Thoracic aorta (tissue), 2 donors: ENCODE results near the gene ITGAE. TPM values are rescaled to one million over a fixed set of nuclear protein-coding genes. Genes with fewer than 3 reads are reported as not detected.

ENCODE experiments used
- ATAC-seq: fragments of 150-250 bp; one replicate; pipeline ENCODE4 v1.8.0; 2017; ENCODE audit warnings: low read depth; ENCODE audit not compliant: insufficient number of reproducible peaks, low FRiP score
- DNase-seq: peaks from one replicate; pipeline ENCODE4 v3.0.0-alpha.2; 2020; ENCODE audit warnings: low spot score
- H3K27ac ChIP-seq, 2 donors: fragments of 200-600 bp; sonication (generic); 1 replicate in 1 of 2; 2 replicates in 1 of 2; pipeline ENCODE4 v1.5.1; 2016; ENCODE audit warnings: mild to moderate bottlenecking in 2 of 2, moderate library complexity in 2 of 2
- H3K27me3 ChIP-seq: fragments of 200-600 bp; sonication (generic); replicated peaks from 2 replicates; pipeline ENCODE4 v1.6.0; 2016; ENCODE audit warnings: mild to moderate bottlenecking; ENCODE audit not compliant: insufficient read depth
- H3K36me3 ChIP-seq: fragments of 200-600 bp; sonication (generic); one replicate; pipeline ENCODE4 v1.5.1; 2016
- H3K4me1 ChIP-seq, 2 donors: fragments of 200-600 bp; sonication (generic); 1 replicate in 1 of 2; 2 replicates in 1 of 2; pipeline versions ENCODE4 v1.5.1 to v1.6.0; 2016; ENCODE audit warnings: low read depth in 2 of 2, mild to moderate bottlenecking in 1 of 2; ENCODE audit not compliant: control insufficient read depth in 1 of 2
- H3K4me3 ChIP-seq: fragments of 200-600 bp; sonication (generic); 2 replicates; pipeline ENCODE4 v1.5.1; 2016; ENCODE audit warnings: mild to moderate bottlenecking
- H3K9me3 ChIP-seq: fragments of 200-600 bp; sonication (generic); 2 replicates; pipeline ENCODE4 v1.5.1; 2016
- total RNA-seq, 2 donors: library from RNA; depleted of rRNA; stranded (reverse); fragments of >200 nt; gene quantifications; one replicate each; pipeline versions ENCODE4 v1.1.0 to v1.2.3, GENCODE V29; 2016
- TF ChIP-seq, protein P1 (sequence below): fragments of 200-600 bp; sonication (generic); IDR thresholded peaks from one replicate; pipeline ENCODE4 v1.5.1; 2019; ENCODE audit warnings: antibody characterized with exemption

Gene ITGAE
- total RNA-seq, 2 donors from 2014 or later, result 4.2 to 23.4 TPM

GRCh38 chr17:3691617-3692067, 109.3 kb downstream of the ITGAE start:
- H3K36me3 ChIP-seq, result no peaks in the 10 kb centered on the region
- peaks cover 6 to 16% of the 10 kb centered on the region in 2 donors for H3K4me1 ChIP-seq
- H3K9me3 ChIP-seq, result no peaks in the 10 kb centered on the region
- DNase-seq (no peak), ATAC-seq (no peak)
- no peak overlapping the region for H3K4me3 ChIP-seq
- TF ChIP-seq, protein P1, sequence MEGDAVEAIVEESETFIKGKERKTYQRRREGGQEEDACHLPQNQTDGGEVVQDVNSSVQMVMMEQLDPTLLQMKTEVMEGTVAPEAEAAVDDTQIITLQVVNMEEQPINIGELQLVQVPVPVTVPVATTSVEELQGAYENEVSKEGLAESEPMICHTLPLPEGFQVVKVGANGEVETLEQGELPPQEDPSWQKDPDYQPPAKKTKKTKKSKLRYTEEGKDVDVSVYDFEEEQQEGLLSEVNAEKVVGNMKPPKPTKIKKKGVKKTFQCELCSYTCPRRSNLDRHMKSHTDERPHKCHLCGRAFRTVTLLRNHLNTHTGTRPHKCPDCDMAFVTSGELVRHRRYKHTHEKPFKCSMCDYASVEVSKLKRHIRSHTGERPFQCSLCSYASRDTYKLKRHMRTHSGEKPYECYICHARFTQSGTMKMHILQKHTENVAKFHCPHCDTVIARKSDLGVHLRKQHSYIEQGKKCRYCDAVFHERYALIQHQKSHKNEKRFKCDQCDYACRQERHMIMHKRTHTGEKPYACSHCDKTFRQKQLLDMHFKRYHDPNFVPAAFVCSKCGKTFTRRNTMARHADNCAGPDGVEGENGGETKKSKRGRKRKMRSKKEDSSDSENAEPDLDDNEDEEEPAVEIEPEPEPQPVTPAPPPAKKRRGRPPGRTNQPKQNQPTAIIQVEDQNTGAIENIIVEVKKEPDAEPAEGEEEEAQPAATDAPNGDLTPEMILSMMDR, result no peak
- H3K27ac ChIP-seq, result no peak overlapping the region
- peaks cover 12% of the 10 kb centered on the region for H3K27me3 ChIP-seq

- Histone ChIP-seq H3K9me3 (no peaks in the 10 kb centered on the region), H3K4me1 (peaks cover 2 to 7% of the 10 kb centered on the region in 2 donors), H3K4me3 (no peak overlapping the region), H3K27me3 (peaks cover 8% of the 10 kb centered on the region), H3K36me3 (no peaks in the 10 kb centered on the region), H3K27ac (no peak overlapping the region)
- TF ChIP-seq, protein P1, result no peak
- DNase-seq, result no peak
- no peak for ATAC-seq
Measured at GRCh38 chr17:3690094-3690715, 110.8 kb downstream of the ITGAE start.

DNA sequence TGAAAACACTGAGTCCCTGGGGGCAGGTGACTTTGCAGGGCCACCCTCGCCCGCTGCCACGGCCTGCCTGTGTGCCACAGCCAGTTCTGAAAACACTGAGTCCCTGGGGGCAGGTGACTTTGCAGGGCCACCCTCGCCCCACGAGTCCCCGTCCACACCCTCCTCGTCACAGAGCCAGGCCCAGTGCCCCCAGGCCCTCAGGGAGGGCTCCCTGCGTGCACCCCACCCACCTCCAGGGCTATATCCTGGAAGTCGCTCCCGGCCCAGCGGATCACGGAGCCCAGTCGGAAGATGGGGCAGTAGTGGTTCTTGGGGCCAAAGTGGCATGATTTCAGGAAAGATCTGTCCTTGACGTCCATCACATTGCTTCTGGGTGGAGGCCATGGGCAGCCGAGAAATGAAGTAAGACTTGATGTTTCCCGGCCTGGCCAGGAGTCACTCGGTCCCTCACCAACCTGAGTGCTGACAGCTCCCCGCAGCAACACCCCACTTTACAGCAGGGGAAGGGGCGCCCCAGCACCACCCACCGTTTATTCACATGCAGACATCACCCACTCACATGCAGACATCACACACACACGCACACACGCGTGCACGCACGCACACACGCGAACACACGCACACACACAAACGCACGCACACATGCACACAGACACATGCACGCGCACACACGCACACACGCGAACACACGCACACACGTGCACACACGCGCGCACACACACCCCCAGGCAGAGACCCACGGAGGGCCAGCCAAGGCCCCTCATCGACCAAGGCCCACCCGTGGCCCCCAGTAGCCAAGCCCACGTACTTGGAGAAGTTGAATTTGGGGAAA, 111.5 kb downstream of the ITGAE start:
- Histone ChIP-seq H3K36me3 (no peaks in the 10 kb centered on the region), H3K4me1 (no peaks in the 10 kb centered on the region), H3K4me3 (no peak overlapping the region), H3K9me3 (no peaks in the 10 kb centered on the region), H3K27me3 (peaks cover under 1% of the 10 kb centered on the region), H3K27ac (no peak overlapping the region)
- TF ChIP-seq, protein P1, result no peak
- ATAC-seq, result no peak
- DNase-seq, result no peak

DNA sequence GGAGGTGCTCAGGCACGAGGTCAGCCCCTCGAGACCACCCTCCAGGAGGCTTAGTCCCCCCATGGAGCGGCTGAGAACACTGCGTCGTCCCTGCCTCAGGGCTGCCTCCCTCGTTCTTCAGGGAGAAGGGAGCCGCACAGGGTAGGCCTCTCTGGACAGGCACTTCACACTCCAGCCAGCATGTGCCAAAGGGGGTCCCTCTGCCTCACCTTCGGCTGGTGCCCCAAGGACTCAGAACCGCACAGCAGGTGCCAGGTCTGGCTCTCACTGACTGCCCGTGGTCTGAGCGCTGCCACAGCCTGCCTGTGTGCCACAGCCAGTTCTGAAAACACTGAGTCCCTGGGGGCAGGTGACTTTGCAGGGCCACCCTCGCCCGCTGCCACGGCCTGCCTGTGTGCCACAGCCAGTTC, 112.1 kb downstream of the ITGAE start:
- no peak for ATAC-seq
- no peaks in the 10 kb centered on the region for H3K27me3 ChIP-seq
- H3K9me3 ChIP-seq, result no peaks in the 10 kb centered on the region
- H3K4me3 ChIP-seq, result no peak overlapping the region
- H3K27ac ChIP-seq, result no peak overlapping the region
- TF ChIP-seq, protein P1, result no peak
- no peak for DNase-seq
- no peaks in the 10 kb centered on the region for H3K36me3 ChIP-seq
- no peaks in the 10 kb centered on the region for H3K4me1 ChIP-seq

- ATAC-seq, result no peak
- H3K9me3 ChIP-seq, result no peaks in the 10 kb centered on the region
- no peak overlapping the region for H3K27ac ChIP-seq
- TF ChIP-seq, protein P1, result no peak
- H3K36me3 ChIP-seq, result no peaks in the 10 kb centered on the region
- no peaks in the 10 kb centered on the region for H3K27me3 ChIP-seq
- H3K4me3 ChIP-seq, result no peak overlapping the region
- DNase-seq, result no peak
- no peaks in the 10 kb centered on the region for H3K4me1 ChIP-seq
Measured at GRCh38 chr17:3688027-3688553, 112.9 kb downstream of the ITGAE start.
